ENCODE results near the gene IGFALS.

IGFALS gene

DNA sequence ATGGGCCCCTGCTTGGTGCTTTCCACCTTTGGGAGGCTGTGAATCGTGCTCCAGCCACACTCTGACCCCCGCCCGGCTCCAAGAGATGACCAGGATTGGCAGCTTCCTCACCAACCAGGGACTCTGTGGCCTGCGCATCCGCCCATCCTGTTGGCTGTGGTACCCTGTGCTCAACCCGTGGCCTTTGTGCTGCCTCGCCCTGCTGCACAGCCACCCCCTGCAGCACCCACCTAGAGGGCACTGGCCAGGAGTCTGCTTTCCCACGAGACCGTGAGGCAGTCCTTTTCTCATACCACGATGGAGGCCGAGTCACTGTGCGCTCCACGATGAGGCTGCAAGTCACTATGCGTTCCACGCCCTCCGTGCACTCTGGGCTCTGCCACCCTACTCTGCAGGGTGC, 41.6 kb downstream of the IGFALS start:
- H3K9me3 ChIP-seq (ENCODE audit: severe bottlenecking) = no peaks in the 10 kb centered on the region
- no peaks in the 10 kb centered on the region for H3K27me3 ChIP-seq (ENCODE audit: insufficient read depth, low read depth, severe bottlenecking)
- H3K36me3 ChIP-seq = peaks cover 45% of the 10 kb centered on the region
- H3K4me3 ChIP-seq (ENCODE audit: low read depth, low read length) = no peak overlapping the region
- TF ChIP-seq, protein P1, sequence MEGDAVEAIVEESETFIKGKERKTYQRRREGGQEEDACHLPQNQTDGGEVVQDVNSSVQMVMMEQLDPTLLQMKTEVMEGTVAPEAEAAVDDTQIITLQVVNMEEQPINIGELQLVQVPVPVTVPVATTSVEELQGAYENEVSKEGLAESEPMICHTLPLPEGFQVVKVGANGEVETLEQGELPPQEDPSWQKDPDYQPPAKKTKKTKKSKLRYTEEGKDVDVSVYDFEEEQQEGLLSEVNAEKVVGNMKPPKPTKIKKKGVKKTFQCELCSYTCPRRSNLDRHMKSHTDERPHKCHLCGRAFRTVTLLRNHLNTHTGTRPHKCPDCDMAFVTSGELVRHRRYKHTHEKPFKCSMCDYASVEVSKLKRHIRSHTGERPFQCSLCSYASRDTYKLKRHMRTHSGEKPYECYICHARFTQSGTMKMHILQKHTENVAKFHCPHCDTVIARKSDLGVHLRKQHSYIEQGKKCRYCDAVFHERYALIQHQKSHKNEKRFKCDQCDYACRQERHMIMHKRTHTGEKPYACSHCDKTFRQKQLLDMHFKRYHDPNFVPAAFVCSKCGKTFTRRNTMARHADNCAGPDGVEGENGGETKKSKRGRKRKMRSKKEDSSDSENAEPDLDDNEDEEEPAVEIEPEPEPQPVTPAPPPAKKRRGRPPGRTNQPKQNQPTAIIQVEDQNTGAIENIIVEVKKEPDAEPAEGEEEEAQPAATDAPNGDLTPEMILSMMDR (IDR thresholded peaks at IDR 0.05; ENCODE audit: low read depth, low read length) = no peak
- H3K27ac ChIP-seq = no peak overlapping the region
- DNase-seq = no peak

DNA sequence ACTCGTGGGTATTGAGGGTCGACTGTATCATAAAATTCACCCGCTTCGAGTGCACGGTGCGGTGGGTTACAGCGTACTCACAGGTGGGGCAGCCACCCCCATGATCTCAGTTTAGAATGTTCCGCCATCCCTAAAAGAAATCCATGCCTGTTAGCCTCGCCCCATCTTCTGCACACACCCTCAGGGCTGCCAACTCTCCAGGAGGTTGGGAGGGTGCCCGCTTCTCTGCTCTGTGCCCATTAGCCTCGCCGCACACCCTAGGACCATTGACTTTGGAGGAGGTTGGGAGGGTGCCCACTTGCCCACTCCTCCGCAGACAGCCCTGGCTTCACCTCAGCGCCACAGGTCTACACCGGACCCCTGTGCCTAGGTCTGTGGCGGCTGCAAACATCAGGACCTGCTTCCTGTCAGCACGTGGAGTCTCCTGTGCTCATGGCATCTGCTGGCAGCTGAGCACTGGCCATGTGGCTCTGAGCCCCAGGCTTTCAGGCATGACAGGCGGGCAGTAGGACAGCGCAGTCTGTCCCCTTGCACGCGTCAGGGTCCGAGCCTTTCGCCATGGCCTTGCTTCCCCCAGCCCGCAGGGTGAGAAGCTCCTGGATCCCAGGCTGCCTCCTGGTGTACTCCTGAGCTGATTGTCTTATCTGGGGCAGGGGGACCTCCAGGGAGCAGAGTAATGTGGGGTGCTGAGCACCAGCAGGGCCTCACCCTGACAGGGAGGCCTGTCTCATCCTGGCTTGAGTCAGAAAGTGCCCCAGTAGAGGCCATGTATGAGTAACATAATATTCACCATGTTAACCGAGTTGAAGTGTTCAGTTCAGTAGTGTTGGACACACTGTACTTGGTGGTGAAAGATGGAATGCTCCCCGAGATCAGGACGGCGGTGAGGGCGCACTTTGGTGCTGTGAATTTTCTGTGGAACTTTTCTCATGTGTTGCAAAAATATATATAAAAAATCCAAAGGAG, 44.1 kb downstream of the IGFALS start:
- H3K36me3 ChIP-seq = peaks cover 46% of the 10 kb centered on the region
- TF ChIP-seq, protein P1 (IDR thresholded peaks at IDR 0.05; ENCODE audit: low read depth, low read length) = no peak
- no peaks in the 10 kb centered on the region for H3K27me3 ChIP-seq (ENCODE audit: insufficient read depth, low read depth, severe bottlenecking)
- no peak for DNase-seq
- no peaks in the 10 kb centered on the region for H3K9me3 ChIP-seq (ENCODE audit: severe bottlenecking)
- H3K4me3 ChIP-seq (ENCODE audit: low read depth, low read length) = no peak overlapping the region
- H3K27ac ChIP-seq = no peak overlapping the region

DNA sequence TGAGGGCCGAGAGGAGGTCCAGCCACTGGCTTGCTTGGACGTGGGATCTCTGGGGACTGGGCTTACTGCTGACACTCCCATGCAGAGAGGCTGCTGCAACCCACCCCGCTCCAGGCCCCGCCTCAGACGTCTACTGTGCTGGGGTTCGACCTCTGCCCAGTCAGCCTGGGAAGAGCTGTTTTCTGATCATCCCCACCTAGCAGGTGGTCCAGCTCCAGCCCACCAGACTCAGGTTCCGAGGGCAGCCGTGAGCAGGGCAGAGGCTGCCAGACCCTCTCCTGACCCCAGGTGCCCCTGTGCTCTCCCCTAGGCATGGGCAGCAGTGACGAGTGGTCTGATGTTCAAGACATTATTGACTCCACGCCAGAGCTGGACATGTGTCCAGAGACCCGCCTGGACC, 45.6 kb downstream of the IGFALS start:
- no peaks in the 10 kb centered on the region for H3K9me3 ChIP-seq (ENCODE audit: severe bottlenecking)
- DNase-seq = no peak
- H3K27ac ChIP-seq = no peak overlapping the region
- TF ChIP-seq, protein P1 (IDR thresholded peaks at IDR 0.05; ENCODE audit: low read depth, low read length) = no peak
- no peak overlapping the region for H3K4me3 ChIP-seq (ENCODE audit: low read depth, low read length)
- H3K27me3 ChIP-seq (ENCODE audit: insufficient read depth, low read depth, severe bottlenecking) = no peaks in the 10 kb centered on the region
- peaks cover 52% of the 10 kb centered on the region for H3K36me3 ChIP-seq

DNA sequence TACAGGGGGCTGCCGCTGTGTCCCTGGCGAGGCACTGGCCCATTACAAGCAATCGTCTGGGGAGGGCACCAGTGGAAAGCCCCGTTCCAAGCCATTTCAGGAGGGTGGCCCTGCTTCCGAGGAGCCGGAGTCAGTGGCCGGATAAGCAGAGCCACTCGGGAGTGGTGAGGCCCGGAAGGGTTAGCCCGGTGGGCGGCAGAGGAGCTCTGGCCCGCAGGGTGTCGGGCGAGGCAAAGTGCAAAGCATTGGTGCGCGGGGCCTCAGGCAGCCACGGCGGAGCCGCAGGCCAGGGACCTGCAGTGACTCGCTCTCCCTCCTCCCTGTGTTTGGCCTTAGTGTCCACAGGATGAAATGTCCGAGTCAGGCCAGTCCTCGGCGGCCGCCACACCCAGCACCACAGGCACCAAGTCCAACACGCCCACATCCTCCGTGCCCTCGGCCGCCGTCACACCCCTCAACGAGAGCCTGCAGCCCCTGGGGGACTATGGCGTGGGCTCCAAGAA, 46.8 kb downstream of the IGFALS start:
- Histone ChIP-seq H3K4me3 (ENCODE audit: low read depth, low read length) (no peak overlapping the region), H3K36me3 (peaks cover 47% of the 10 kb centered on the region), H3K27me3 (ENCODE audit: insufficient read depth, low read depth, severe bottlenecking) (no peaks in the 10 kb centered on the region), H3K27ac (no peak overlapping the region), H3K9me3 (ENCODE audit: severe bottlenecking) (no peaks in the 10 kb centered on the region)
- TF ChIP-seq, protein P1 (IDR thresholded peaks at IDR 0.05; ENCODE audit: low read depth, low read length) = no peak
- DNase-seq = no peak

DNA sequence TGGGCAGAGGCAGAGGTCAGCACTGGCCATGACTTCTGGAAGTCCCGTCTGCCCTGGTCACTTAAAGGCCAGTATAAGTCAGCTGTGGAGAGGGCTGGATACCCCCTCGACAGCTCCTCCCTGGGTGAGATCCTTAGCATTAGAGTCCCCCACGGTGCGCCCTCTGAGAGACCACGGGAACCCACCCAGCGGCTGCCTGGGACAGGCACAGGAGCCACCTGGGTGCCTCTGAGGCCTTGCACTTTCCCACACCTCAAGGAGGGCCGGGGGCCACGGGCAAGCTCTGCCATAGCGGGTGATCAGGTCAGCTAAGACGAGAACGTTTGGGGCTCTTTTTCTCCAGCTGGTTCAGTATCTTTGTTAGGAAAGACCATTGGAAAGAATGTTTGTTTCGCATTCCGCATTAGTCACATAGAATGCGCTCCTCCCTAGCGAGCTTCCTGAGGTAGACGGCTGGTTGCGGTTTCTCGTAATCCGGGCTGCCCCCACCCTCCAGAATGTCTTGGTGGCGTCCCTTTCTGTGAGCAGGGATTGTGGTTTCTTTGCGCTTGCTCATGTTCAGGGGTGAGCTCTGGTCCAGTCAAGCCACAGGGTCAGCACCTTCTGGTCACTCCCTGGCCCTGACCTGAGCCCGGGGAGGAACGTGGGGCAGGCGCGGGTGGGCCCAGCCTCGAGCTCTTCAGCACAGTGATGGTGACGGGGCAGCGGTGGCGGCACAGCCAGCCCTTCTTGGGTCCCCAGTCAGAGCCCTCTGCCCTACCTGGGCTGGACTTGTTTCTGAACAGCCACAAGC, 47.4 kb downstream of the IGFALS start:
- TF ChIP-seq, protein P1 (IDR thresholded peaks at IDR 0.05; ENCODE audit: low read depth, low read length) = no peak
- no peaks in the 10 kb centered on the region for H3K27me3 ChIP-seq (ENCODE audit: insufficient read depth, low read depth, severe bottlenecking)
- H3K4me3 ChIP-seq (ENCODE audit: low read depth, low read length) = no peak overlapping the region
- no peak for DNase-seq
- no peak overlapping the region for H3K27ac ChIP-seq
- peaks cover 44% of the 10 kb centered on the region for H3K36me3 ChIP-seq
- no peaks in the 10 kb centered on the region for H3K9me3 ChIP-seq (ENCODE audit: severe bottlenecking)

All from WERI-Rb-1 (cell line).